ENCODE results near the gene PTPN1.

PTPN1 gene

DNA sequence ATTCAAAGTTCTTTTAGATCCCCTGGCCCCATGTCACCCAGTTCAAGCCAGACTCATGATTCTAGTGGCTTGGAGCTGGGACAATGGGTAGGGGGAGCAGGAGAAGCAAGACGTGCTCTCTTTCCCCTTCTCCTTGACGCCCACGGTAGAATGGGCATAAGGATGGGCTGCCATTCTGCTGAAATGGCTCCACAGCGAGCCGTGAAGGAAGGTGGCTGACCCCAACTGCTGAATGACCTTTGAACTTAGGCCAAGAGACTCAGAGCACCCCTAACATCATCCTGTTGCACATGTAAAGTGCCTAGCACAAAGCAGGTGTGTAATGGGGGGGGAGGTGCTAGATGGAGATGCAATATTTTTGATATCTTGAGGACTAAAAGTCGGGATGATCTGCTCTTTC, 15.8 kb upstream of the PTPN1 start:
- TF ChIP-seq, protein P1, sequence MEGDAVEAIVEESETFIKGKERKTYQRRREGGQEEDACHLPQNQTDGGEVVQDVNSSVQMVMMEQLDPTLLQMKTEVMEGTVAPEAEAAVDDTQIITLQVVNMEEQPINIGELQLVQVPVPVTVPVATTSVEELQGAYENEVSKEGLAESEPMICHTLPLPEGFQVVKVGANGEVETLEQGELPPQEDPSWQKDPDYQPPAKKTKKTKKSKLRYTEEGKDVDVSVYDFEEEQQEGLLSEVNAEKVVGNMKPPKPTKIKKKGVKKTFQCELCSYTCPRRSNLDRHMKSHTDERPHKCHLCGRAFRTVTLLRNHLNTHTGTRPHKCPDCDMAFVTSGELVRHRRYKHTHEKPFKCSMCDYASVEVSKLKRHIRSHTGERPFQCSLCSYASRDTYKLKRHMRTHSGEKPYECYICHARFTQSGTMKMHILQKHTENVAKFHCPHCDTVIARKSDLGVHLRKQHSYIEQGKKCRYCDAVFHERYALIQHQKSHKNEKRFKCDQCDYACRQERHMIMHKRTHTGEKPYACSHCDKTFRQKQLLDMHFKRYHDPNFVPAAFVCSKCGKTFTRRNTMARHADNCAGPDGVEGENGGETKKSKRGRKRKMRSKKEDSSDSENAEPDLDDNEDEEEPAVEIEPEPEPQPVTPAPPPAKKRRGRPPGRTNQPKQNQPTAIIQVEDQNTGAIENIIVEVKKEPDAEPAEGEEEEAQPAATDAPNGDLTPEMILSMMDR (IDR thresholded peaks at IDR 0.05; ENCODE audit: insufficient read depth, low read length, poor library complexity, severe bottlenecking), result no peak

DNA sequence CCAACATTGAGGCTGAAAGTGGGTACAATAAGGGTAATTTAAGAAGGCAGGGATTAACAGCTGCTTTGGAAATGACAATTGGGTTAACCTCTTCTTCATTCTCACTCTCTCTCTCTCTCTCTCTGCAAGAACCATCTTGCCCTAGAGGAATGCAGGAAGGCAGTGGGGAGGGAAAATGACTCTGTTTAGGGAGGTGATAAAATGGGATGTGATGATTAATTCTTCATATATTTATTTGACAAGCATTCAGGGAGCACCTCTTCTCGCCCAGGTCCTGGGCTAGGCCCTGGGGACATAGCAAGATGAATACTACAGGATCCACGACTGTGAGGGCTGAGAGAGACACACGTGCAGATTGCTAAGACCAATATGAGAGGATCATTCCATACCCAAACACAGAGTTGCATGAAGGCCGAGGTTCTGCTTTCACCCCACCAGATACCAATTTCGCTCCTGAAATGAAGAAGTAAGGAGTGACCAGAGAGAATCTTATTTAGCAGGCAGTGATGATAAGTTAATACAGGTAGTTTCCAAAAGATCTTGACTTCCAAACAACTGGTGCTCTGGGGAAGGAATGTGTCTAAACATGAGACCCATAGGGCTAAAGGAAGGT, 13.3 kb upstream of the PTPN1 start:
- H3K4me3 ChIP-seq (replicated peaks; ENCODE audit: low read depth, low read length), result no peak overlapping the region
- TF ChIP-seq, protein P1 (IDR thresholded peaks at IDR 0.05; ENCODE audit: insufficient read depth, low read length, poor library complexity, severe bottlenecking), result no peak
- H3K27me3 ChIP-seq (replicated peaks; ENCODE audit: control insufficient read depth, insufficient read depth, low read length), result no peaks in the 10 kb centered on the region
- DNase-seq (ENCODE audit: extremely low read depth, insufficient read length), result no peak
- H3K36me3 ChIP-seq (ENCODE audit: control insufficient read depth, insufficient read depth, low read length), result no peaks in the 10 kb centered on the region

More for the DNA sequence above, 15.8 kb upstream of the PTPN1 start:
- H3K4me3 ChIP-seq (replicated peaks; ENCODE audit: low read depth, low read length), result no peak overlapping the region
- H3K36me3 ChIP-seq (ENCODE audit: control insufficient read depth, insufficient read depth, low read length), result no peaks in the 10 kb centered on the region
- no peaks in the 10 kb centered on the region for H3K27me3 ChIP-seq (replicated peaks; ENCODE audit: control insufficient read depth, insufficient read depth, low read length)
- no peak for DNase-seq (ENCODE audit: extremely low read depth, insufficient read length)

DNA sequence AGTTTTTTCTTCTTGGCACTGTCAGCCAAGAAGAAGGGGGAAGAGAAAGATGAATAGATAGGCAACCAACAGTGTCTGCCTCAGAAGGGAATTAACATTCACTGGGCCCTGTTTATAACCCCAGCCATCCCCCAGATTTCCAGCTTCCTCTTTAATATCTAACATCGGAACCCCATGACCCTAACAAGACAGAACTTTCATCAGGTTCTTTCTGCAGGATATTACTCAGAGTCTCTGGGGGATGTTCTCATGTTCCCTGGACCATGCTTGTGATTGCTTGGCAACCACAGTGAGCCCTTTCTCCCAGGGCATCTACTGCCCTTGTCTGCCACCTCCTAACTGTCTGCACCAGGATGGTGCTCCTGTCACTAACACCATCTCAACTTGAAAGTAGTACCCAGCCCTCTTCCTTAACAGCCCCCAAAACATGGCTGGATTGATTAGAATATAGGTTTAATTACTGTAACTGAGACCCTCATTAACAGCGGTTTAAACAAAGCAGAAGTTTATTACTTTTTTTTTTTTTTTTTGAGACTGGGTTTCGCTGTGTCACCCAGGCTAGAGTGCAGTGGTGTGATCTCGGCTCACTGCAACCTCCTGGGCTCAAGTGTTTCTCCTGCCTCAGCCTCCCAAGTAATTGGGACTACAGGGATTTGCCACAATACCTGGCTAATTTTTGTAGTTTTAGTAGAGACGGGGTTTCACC, 12.0 kb upstream of the PTPN1 start:
- TF ChIP-seq, protein P1 (IDR thresholded peaks at IDR 0.05; ENCODE audit: insufficient read depth, low read length, poor library complexity, severe bottlenecking), result no peak
- Histone ChIP-seq H3K4me3 (replicated peaks; ENCODE audit: low read depth, low read length) (no peak overlapping the region), H3K36me3 (ENCODE audit: control insufficient read depth, insufficient read depth, low read length) (no peaks in the 10 kb centered on the region), H3K27me3 (replicated peaks; ENCODE audit: control insufficient read depth, insufficient read depth, low read length) (no peaks in the 10 kb centered on the region)
- DNase-seq (ENCODE audit: extremely low read depth, insufficient read length), result no peak

DNA sequence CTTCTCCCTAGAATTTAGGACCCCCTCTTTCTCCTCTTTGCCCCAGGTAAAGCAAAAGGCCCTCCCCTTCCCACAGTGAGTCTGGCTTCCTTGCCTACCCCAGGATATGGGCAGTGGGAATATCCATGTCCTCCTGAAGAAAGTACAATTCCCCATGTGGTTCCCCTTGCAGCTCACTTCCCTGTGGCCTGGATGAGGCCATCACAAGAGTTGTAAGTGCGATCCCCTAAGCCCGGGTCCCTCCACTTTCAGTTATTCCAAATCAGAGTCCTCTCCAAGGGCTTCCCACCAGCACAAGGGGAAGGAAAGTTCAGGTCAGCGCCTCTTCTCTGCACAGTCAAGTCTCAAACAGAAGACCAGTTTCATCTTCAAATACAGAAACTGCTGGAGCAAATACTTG, 10.2 kb upstream of the PTPN1 start:
- H3K36me3 ChIP-seq (ENCODE audit: control insufficient read depth, insufficient read depth, low read length), result no peaks in the 10 kb centered on the region
- no peak overlapping the region for H3K4me3 ChIP-seq (replicated peaks; ENCODE audit: low read depth, low read length)
- no peaks in the 10 kb centered on the region for H3K27me3 ChIP-seq (replicated peaks; ENCODE audit: control insufficient read depth, insufficient read depth, low read length)
- DNase-seq (ENCODE audit: extremely low read depth, insufficient read length), result no peak
- TF ChIP-seq, protein P1 (IDR thresholded peaks at IDR 0.05; ENCODE audit: insufficient read depth, low read length, poor library complexity, severe bottlenecking), result no peak

DNA sequence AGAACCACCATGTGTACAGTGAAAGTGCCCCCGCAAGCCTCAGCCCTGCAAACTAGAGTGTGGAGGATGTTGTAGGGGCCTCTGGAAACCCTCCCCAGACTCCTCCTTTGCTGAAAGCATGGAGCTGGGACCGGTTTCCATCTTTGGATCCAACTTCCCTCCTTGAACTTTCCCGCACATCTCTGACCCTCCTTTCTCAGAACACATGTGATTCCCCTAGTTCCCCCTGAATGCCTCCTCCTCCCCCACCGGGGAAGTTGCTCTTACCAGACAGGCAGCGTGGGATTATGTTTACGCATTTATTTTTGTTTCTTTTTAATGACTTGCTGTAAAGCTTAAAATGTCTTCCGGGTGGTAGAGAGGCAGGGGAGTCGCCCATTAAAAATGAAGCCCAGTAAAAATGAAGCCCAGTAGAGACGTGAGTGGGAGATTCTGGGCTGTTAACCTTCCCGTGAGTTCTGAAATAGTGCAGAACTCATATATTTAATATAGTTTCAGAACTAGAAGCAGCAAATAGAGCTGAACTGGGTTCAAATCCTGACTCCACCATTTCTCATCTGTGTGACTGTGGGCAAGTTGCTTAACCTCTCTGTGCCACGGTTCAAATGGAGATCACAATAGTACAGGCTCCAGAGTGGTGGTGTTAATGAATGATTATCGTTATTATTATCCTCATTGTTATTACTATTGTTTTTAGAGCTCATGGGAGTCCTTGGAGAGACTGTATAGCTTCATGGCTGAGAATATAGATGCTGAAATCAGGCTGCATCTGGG, 8.0 kb upstream of the PTPN1 start:
- no peak overlapping the region; the same call in 1 of the 2 replicates for H3K4me3 ChIP-seq (replicated peaks; ENCODE audit: low read depth, low read length)
- TF ChIP-seq, protein P1 (IDR thresholded peaks at IDR 0.05; ENCODE audit: insufficient read depth, low read length, poor library complexity, severe bottlenecking), result no peak

More for the DNA sequence above, 8.0 kb upstream of the PTPN1 start:
- DNase-seq (ENCODE audit: extremely low read depth, insufficient read length), result no peak
- Histone ChIP-seq H3K36me3 (ENCODE audit: control insufficient read depth, insufficient read depth, low read length) (no peaks in the 10 kb centered on the region), H3K27me3 (replicated peaks; ENCODE audit: control insufficient read depth, insufficient read depth, low read length) (no peaks in the 10 kb centered on the region)

Data from GM06990 (cell line).